OCI-LY7 (cell line): ENCODE data around the gene INO80D. TPM values are rescaled to one million over a fixed set of nuclear protein-coding genes. Genes with fewer than 3 reads are reported as not detected.
A peak's percentile ranks its signal among the peaks of the same experiment; 100 is the strongest.
"Not testable (repeated sequence)": the region's sequence is repeated elsewhere in the genome, so short reads cannot be mapped to it uniquely, and the experiment has no call there.

Source experiments
- BruUV-seq: library from RNA; stranded (reverse); fragments of 400-500 nt; replicated peaks from 2 replicates; lab custom pipeline; 2021; lab: Mats Ljungman, UMichigan
- CTCF ChIA-PET: fragments of 300-600 bp; sonication (Branson Sonifier 250); formaldehyde crosslinking; loops from one replicate; lab custom pipeline; 2022; ENCODE audit warnings: antibody characterized with exemption; ENCODE audit not compliant: unreplicated experiment; lab: Charles Lee
- POLR2A ChIA-PET: fragments of 300-600 bp; sonication (Branson Sonifier 250); formaldehyde crosslinking; loops from one replicate; lab custom pipeline; 2022; ENCODE audit warnings: antibody characterized with exemption; lab: Charles Lee
- DNase-seq: peaks from one replicate; pipeline ENCODE4 v3.0.0-alpha.2; 2015; ENCODE audit warnings: low spot score
- H2AFZ ChIP-seq: fragments of 200-600 bp; sonication (generic), shearing (Covaris generic); 2 replicates; pipeline ENCODE4 v1.6.1; 2014; ENCODE audit warnings: mild to moderate bottlenecking, antibody characterized with exemption, low read length, moderate library complexity
- H3K27ac ChIP-seq: fragments of 200-600 bp; sonication (generic); 2 replicates; pipeline ENCODE4 v1.5.1; 2014; ENCODE audit warnings: mixed run types, low read depth, mild to moderate bottlenecking, moderate library complexity, low read length, inconsistent platforms; ENCODE audit not compliant: poor library complexity, severe bottlenecking
- H3K36me3 ChIP-seq: fragments of 200-600 bp; sonication (generic); 2 replicates; pipeline ENCODE4 v1.6.1; 2014; ENCODE audit warnings: mild to moderate bottlenecking, antibody characterized with exemption, low read length, moderate library complexity, mixed read lengths; ENCODE audit not compliant: insufficient read depth
- H3K4me1 ChIP-seq: fragments of 200-600 bp; sonication (generic); 2 replicates; pipeline ENCODE4 v1.5.1; 2014; ENCODE audit warnings: mild to moderate bottlenecking, low read length; ENCODE audit not compliant: insufficient read depth, poor library complexity, severe bottlenecking
- H3K4me2 ChIP-seq: fragments of 200-600 bp; sonication (generic); 2 replicates; pipeline ENCODE4 v1.6.1; 2014; ENCODE audit warnings: mild to moderate bottlenecking, low read length
- H3K4me3 ChIP-seq: fragments of 200-600 bp; sonication (generic); 2 replicates; pipeline ENCODE4 v1.5.1; 2014; ENCODE audit warnings: mild to moderate bottlenecking, low read depth, low read length; ENCODE audit not compliant: poor library complexity, severe bottlenecking
- H3K79me2 ChIP-seq: fragments of 200-600 bp; sonication (generic); 2 replicates; pipeline ENCODE4 v1.6.1; 2016; ENCODE audit warnings: low read depth, mild to moderate bottlenecking, low read length, moderate library complexity, mixed read lengths; ENCODE audit not compliant: insufficient read depth
- H3K9me2 ChIP-seq: fragments of 200-600 bp; sonication (generic); 2 replicates; pipeline ENCODE4 v1.6.1; 2016; ENCODE audit warnings: mild to moderate bottlenecking, low read length, mixed read lengths; ENCODE audit not compliant: insufficient read depth
- H3K9me3 ChIP-seq: fragments of 200-600 bp; sonication (generic); 2 replicates; pipeline ENCODE4 v1.6.1; 2014; ENCODE audit warnings: mild to moderate bottlenecking, mixed run types, low read length, mixed read lengths
- H4K20me1 ChIP-seq: fragments of 200-600 bp; sonication (generic); 2 replicates; pipeline ENCODE4 v1.6.1; 2014; ENCODE audit warnings: mild to moderate bottlenecking, antibody characterized with exemption, low read length, moderate library complexity, mixed read lengths; ENCODE audit not compliant: insufficient read depth
- CTCF ChIP-seq: fragments of 200-600 bp; sonication (generic); conservative IDR thresholded peaks from 2 replicates; pipeline ENCODE4 v1.5.1; 2014; ENCODE audit warnings: mild to moderate bottlenecking, antibody characterized with exemption, low read length, moderate library complexity, mixed read lengths
- EZH2phosphoT487 ChIP-seq: fragments of 200-600 bp; sonication (generic); IDR thresholded peaks from 2 replicates; pipeline ENCODE4 v1.6.1; 2018; ENCODE audit warnings: low read depth, borderline replicate concordance, mild to moderate bottlenecking, mixed run types, antibody characterized with exemption, low read length, moderate library complexity, mixed read lengths
- intact Hi-C: fragments of 100-400 bp; cut with micrococcal nuclease; formaldehyde crosslinking; loops from one replicate; pipeline ENCODE4 v1.10.0; 2022; ENCODE audit not compliant: unreplicated experiment
- total RNA-seq, 2 experiments: library from RNA; depleted of rRNA in 1 of 2; stranded (reverse); fragments of >200 nt in 1 of 2; shearing (Covaris generic) in 1 of 2; gene quantifications; 2 replicates each; pipeline ENCODE4 v1.2.3, GENCODE V29; 2014 to 2022

Gene INO80D
- total RNA-seq, 2 experiments from 2014 or later = 14.2 to 21.6 TPM

DNA sequence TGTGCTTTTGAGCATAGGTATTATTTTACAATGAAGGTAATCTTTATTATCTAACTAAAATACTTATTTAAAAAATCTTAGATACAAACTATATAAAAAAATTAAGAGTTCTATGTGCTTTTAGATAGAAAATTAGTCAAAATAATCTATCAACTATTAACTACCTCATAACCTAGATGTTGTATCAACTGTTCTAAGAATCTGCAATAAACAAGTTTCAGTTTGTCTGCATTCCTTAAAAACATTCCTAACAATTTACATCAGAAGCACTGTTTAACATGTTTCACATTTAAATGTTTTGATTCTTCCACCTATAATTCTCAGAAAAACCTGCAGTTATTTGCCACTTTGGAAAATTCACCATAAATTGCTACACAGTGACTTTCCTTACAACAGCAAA, 39.9 kb upstream of the INO80D start:
- no peak overlapping the region for H3K4me3 ChIP-seq
- H3K79me2 ChIP-seq = no peaks in the 10 kb centered on the region
- no peaks in the 10 kb centered on the region for H3K9me2 ChIP-seq
- H3K4me1 ChIP-seq = no peaks in the 10 kb centered on the region
- DNase-seq = no peak
- no peak overlapping the region for H3K4me2 ChIP-seq
- ChIA-PET CTCF (no interaction called here), POLR2A (interaction anchor here (1.4 kb wide), 1 partner anchor 20 kb away, joined by 4 read pairs; no protein-coding TSS in a partner anchor)
- H3K27ac ChIP-seq = no peak overlapping the region
- TF ChIP-seq EZH2phosphoT487 (no peak), CTCF (no peak)
- no peaks in the 10 kb centered on the region for H4K20me1 ChIP-seq
- no peaks in the 10 kb centered on the region for H3K9me3 ChIP-seq
- peaks cover 93% of the 10 kb centered on the region for H3K36me3 ChIP-seq
- no peak overlapping the region for H2AFZ ChIP-seq
- TSS peak; percentile 7 for BruUV-seq
- intact Hi-C loops = no loop called here

DNA sequence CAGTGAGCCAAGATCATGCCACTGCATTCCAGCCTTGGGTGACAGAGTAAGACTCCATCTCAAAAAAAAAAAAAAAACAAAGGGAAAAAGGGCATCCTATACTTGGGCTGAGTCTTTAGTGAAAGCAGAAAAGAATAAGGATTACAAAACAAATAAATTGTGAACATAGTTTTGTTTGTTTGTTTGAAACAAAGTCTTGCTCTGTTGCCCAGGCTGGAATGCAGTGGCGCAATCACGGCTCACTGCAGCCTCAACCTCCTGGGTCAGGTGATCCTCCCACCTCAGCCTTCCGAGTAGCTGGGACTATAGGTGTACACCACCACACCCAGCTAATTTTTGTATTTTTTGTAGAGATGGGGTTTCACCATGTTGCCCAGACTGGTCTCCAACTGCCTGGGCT, 36.6 kb upstream of the INO80D start:
- H3K79me2 ChIP-seq, H2AFZ ChIP-seq, BruUV-seq, POLR2A ChIA-PET, H3K4me2 ChIP-seq, intact Hi-C loops, H3K4me3 ChIP-seq, DNase-seq, H4K20me1 ChIP-seq, H3K27ac ChIP-seq, CTCF ChIA-PET, H3K9me3 ChIP-seq, H3K9me2 ChIP-seq, H3K4me1 ChIP-seq: not testable (repeated sequence)
- H3K36me3 ChIP-seq = peaks cover 86% of the 10 kb centered on the region

- no peaks in the 10 kb centered on the region for H3K9me2 ChIP-seq
- no peak for DNase-seq
- no peak overlapping the region for H2AFZ ChIP-seq
- H3K4me3 ChIP-seq = no peak overlapping the region
- no peak overlapping the region for H3K27ac ChIP-seq
- intact Hi-C loops = no loop called here
- H3K4me1 ChIP-seq = no peaks in the 10 kb centered on the region
- H3K36me3 ChIP-seq = peaks cover 41% of the 10 kb centered on the region
- BruUV-seq = no TSS peak
- H3K79me2 ChIP-seq = no peaks in the 10 kb centered on the region
- no peak for TF ChIP-seq EZH2phosphoT487
- TF ChIP-seq CTCF = no peak
- ChIA-PET CTCF (no interaction called here), POLR2A (no interaction called here)
- no peak overlapping the region for H3K4me2 ChIP-seq
- no peaks in the 10 kb centered on the region for H4K20me1 ChIP-seq
- no peaks in the 10 kb centered on the region for H3K9me3 ChIP-seq
Observed at GRCh38 chr2:206116278-206116677, 30.3 kb upstream of the INO80D start.
